GM18505 (cell line): Measurements from ENCODE around the gene MRPL1.
"Not testable (repeated sequence)": the region's sequence is repeated elsewhere in the genome, so short reads cannot be mapped to it uniquely, and the experiment has no call there.

Experiments used
- ATAC-seq: cut with Tn5 transposase; IDR thresholded peaks from one replicate; pipeline ENCODE4 v1.9.1; 2021; ENCODE audit not compliant: unreplicated experiment
- POLR2A ChIP-seq: IDR thresholded peaks from 4 replicates; pipeline ENCODE4 v1.6.1; 2011; ENCODE audit warnings: borderline replicate concordance; ENCODE audit not compliant: insufficient read depth, insufficient read length; ENCODE audit errors: extremely low read depth

MRPL1 gene

GRCh38 chr4:77834403-77834802 is 28.2 kb upstream of the MRPL1 start:
- TF ChIP-seq POLR2A = no peak
- ATAC-seq = no peak

- ATAC-seq = no peak
- TF ChIP-seq POLR2A = no peak
Measured at GRCh38 chr4:77843628-77844027, 19.0 kb upstream of the MRPL1 start.

- TF ChIP-seq POLR2A = no peak
- ATAC-seq = no peak
Measured at GRCh38 chr4:77844363-77844762, 18.3 kb upstream of the MRPL1 start.

- no peak for TF ChIP-seq POLR2A
- ATAC-seq = no peak
Measured at GRCh38 chr4:77845400-77845799, 17.2 kb upstream of the MRPL1 start.

- no peak for TF ChIP-seq POLR2A
- no peak for ATAC-seq
Measured at GRCh38 chr4:77845929-77846328, 16.7 kb upstream of the MRPL1 start.

- no peak for TF ChIP-seq POLR2A
- no peak for ATAC-seq
Measured at GRCh38 chr4:77848508-77848907, 14.1 kb upstream of the MRPL1 start.

GRCh38 chr4:77849278-77849965 is 13.2 kb upstream of the MRPL1 start:
- no peak for ATAC-seq
- TF ChIP-seq POLR2A = no peak

GRCh38 chr4:77852892-77853495 is 9.6 kb upstream of the MRPL1 start:
- no peak for TF ChIP-seq POLR2A
- ATAC-seq = peak; percentile 88

GRCh38 chr4:77854431-77855111 is 8.1 kb upstream of the MRPL1 start:
- ATAC-seq = no peak
- no peak for TF ChIP-seq POLR2A

GRCh38 chr4:77856152-77856551 is 6.5 kb upstream of the MRPL1 start:
- no peak for ATAC-seq

GRCh38 chr4:77859256-77859655 is 3.4 kb upstream of the MRPL1 start:
- no peak for TF ChIP-seq POLR2A

More at GRCh38 chr4:77856152-77856551, 6.5 kb upstream of the MRPL1 start:
- no peak for TF ChIP-seq POLR2A

GRCh38 chr4:77861495-77861894 is 1.1 kb upstream of the MRPL1 start:
- ATAC-seq = no peak
- no peak for TF ChIP-seq POLR2A

More at GRCh38 chr4:77859256-77859655, 3.4 kb upstream of the MRPL1 start:
- no peak for ATAC-seq

GRCh38 chr4:77863341-77863740 is 711 bp downstream of the MRPL1 start:
- ATAC-seq = not testable (repeated sequence)

- TF ChIP-seq POLR2A = no peak
Measured at GRCh38 chr4:77865259-77865658, 2.6 kb downstream of the MRPL1 start.

More at GRCh38 chr4:77865259-77865658, 2.6 kb downstream of the MRPL1 start:
- ATAC-seq = no peak
